ENCODE results near the gene JAK1. TPM values are rescaled to one million over a fixed set of nuclear protein-coding genes. Genes with fewer than 3 reads are reported as not detected.
A peak's percentile ranks its signal among the peaks of the same experiment; 100 is the strongest.

Gene JAK1
- total and polyA plus RNA-seq, 2 experiments from 2014 or later, result 90.8 to 124 TPM

- no peak overlapping the region for H2AFZ ChIP-seq
- TF ChIP-seq EZH2phosphoT487 (IDR thresholded peaks at IDR 0.05; ENCODE audit: insufficient read depth, low read depth) (no peak), EZH2 (IDR thresholded peaks at IDR 0.05; ENCODE audit: insufficient read depth, poor library complexity, severe bottlenecking) (no peak)
- in situ Hi-C loops (cut with MboI), result no loop called here
- no peak for DNase-seq
- H3K9me3 ChIP-seq (ENCODE audit: low read depth), result no peaks in the 10 kb centered on the region
- 83 to 88% methylated on average over 3 of the region's 3 CpGs for WGBS, 2 experiments (ENCODE audit: low coverage in 1 of 2, low lambda C conversion rate in 2 of 2, missing lambda C conversion rate in 2 of 2)
- no peak overlapping the region for H3K27ac ChIP-seq
- H3K27me3 ChIP-seq (replicated peaks; ENCODE audit: insufficient read depth), result no peaks in the 10 kb centered on the region
- H3K9me2 ChIP-seq (ENCODE audit: insufficient read depth), result no peaks in the 10 kb centered on the region
- H3K9ac ChIP-seq, result no peak overlapping the region
- H3K4me2 ChIP-seq (ENCODE audit: unreplicated experiment), result no peak overlapping the region
- peaks cover 12% of the 10 kb centered on the region for H3F3A ChIP-seq (ENCODE audit: insufficient read depth)
- peaks cover 15% of the 10 kb centered on the region for H3K4me1 ChIP-seq (ENCODE audit: insufficient read depth)
- H3K36me3 ChIP-seq (ENCODE audit: low read depth), result no peaks in the 10 kb centered on the region
- H4K20me1 ChIP-seq (ENCODE audit: insufficient read depth), result no peaks in the 10 kb centered on the region
- H3K79me2 ChIP-seq (ENCODE audit: insufficient read depth), result peaks cover 100% of the 10 kb centered on the region
- H3K4me3 ChIP-seq, result no peak overlapping the region
These were observed 26.3 kb downstream of the JAK1 start for GRCh38 chr1:64940025-64940424.

DNA sequence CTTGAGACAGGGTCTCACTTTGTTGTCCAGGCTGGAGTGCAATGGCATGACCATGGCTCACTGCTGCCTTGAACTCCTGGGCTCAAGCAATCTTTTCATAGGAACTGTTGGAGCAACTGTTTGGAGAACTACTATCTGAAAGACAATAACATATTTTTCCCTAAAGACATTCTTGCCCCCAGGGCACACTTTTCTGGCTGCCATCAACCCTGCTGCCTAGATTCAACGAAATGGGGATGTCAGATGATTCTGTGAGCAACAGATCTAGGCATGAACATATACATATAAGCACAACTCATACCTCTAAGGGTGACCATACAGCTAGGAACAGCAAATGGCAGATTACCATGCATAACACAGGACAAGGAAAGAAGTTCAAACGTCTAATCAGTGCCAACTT, 27.4 kb downstream of the JAK1 start:
- WGBS, 2 experiments (ENCODE audit: low coverage in 1 of 2, low lambda C conversion rate in 2 of 2, missing lambda C conversion rate in 2 of 2), result 95 to 98% methylated on average over 2 of the region's 2 CpGs
- no peaks in the 10 kb centered on the region for H4K20me1 ChIP-seq (ENCODE audit: insufficient read depth)
- no peak overlapping the region for H3K27ac ChIP-seq
- H3K9me3 ChIP-seq (ENCODE audit: low read depth), result no peaks in the 10 kb centered on the region
- in situ Hi-C loops (cut with MboI), result no loop called here
- H3K27me3 ChIP-seq (replicated peaks; ENCODE audit: insufficient read depth), result no peaks in the 10 kb centered on the region
- no peak overlapping the region for H3K4me2 ChIP-seq (ENCODE audit: unreplicated experiment)
- H3K79me2 ChIP-seq (ENCODE audit: insufficient read depth), result peaks cover 95% of the 10 kb centered on the region
- H3K4me1 ChIP-seq (ENCODE audit: insufficient read depth), result peaks cover 25% of the 10 kb centered on the region
- H3K9me2 ChIP-seq (ENCODE audit: insufficient read depth), result no peaks in the 10 kb centered on the region
- H3F3A ChIP-seq (ENCODE audit: insufficient read depth), result peaks cover 21% of the 10 kb centered on the region
- no peak overlapping the region for H2AFZ ChIP-seq
- H3K9ac ChIP-seq, result no peak overlapping the region
- TF ChIP-seq EZH2phosphoT487 (IDR thresholded peaks at IDR 0.05; ENCODE audit: insufficient read depth, low read depth) (no peak), EZH2 (IDR thresholded peaks at IDR 0.05; ENCODE audit: insufficient read depth, poor library complexity, severe bottlenecking) (no peak)
- DNase-seq, result no peak
- H3K4me3 ChIP-seq, result no peak overlapping the region
- no peaks in the 10 kb centered on the region for H3K36me3 ChIP-seq (ENCODE audit: low read depth)

DNA sequence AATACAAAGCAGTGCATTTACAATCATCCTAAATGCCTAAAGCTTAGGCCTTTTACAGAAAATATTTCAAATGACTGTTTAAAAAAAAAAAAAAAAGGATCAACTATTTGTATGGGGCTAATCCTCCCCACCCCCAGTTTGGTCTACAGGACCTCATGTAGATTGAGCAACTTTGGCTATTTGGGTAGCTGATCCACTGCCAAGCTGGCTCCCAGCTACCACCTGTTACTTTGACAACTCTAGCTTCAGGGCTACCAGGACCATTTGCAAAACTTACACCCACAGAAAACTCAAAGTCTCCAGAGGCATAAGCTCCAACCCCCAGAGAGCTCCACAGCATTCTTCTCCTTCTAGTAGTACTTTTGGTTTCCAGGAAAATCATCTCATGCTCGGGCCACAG, 29.4 kb downstream of the JAK1 start:
- no peak overlapping the region for H3K4me3 ChIP-seq
- DNase-seq, result peak; percentile 24
- no peak overlapping the region for H3K4me2 ChIP-seq (ENCODE audit: unreplicated experiment)
- WGBS, 2 experiments (ENCODE audit: low coverage in 1 of 2, low lambda C conversion rate in 2 of 2, missing lambda C conversion rate in 2 of 2), result 88 to 97% methylated on average over 1 of the region's 1 CpG
- no peak for TF ChIP-seq EZH2phosphoT487 (IDR thresholded peaks at IDR 0.05; ENCODE audit: insufficient read depth, low read depth)
- no peak for TF ChIP-seq EZH2 (IDR thresholded peaks at IDR 0.05; ENCODE audit: insufficient read depth, poor library complexity, severe bottlenecking)
- H3K9me2 ChIP-seq (ENCODE audit: insufficient read depth), result no peaks in the 10 kb centered on the region
- H3K4me1 ChIP-seq (ENCODE audit: insufficient read depth), result peaks cover 26% of the 10 kb centered on the region
- H4K20me1 ChIP-seq (ENCODE audit: insufficient read depth), result no peaks in the 10 kb centered on the region
- no peak overlapping the region for H3K9ac ChIP-seq
- no peaks in the 10 kb centered on the region for H3K9me3 ChIP-seq (ENCODE audit: low read depth)
- peaks cover 37% of the 10 kb centered on the region for H3F3A ChIP-seq (ENCODE audit: insufficient read depth)
- H2AFZ ChIP-seq, result no peak overlapping the region
- no peaks in the 10 kb centered on the region for H3K36me3 ChIP-seq (ENCODE audit: low read depth)
- H3K27ac ChIP-seq, result no peak overlapping the region
- H3K27me3 ChIP-seq (replicated peaks; ENCODE audit: insufficient read depth), result no peaks in the 10 kb centered on the region
- in situ Hi-C loops (cut with MboI), result no loop called here
- H3K79me2 ChIP-seq (ENCODE audit: insufficient read depth), result peaks cover 84% of the 10 kb centered on the region

DNA sequence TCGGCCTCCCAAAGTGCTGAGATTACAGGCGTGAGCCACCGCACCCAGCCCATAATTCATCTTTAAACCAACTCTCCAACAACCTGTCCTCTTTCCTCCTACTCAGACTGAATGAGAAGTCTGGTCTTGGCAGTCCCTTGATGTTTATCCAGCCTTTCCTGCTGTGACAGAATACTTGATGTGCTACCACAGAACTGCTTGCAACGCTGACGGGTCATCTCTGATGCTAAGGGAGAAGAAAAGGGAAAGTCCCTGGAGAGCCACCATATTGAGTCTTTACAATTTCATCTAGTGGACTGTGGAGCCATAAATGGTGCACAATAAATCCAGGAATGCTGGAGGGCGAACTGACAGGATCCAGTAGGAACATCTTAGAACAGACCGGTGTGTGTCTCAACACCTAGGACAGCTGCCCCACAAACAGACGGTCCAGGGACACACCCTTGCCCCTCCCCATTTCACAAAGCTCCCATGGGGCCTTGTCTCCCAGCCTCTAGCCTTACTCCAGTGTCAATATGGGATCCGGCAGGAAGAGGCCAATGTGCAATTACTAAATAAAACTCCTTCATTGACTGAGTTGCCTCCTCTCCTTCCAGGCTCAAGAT, 30.7 kb downstream of the JAK1 start:
- Histone ChIP-seq H3K4me2 (ENCODE audit: unreplicated experiment) (no peak overlapping the region), H3K79me2 (ENCODE audit: insufficient read depth) (peaks cover 84% of the 10 kb centered on the region), H4K20me1 (ENCODE audit: insufficient read depth) (no peaks in the 10 kb centered on the region), H3K27ac (no peak overlapping the region), H3K4me3 (no peak overlapping the region), H3K9me2 (ENCODE audit: insufficient read depth) (no peaks in the 10 kb centered on the region), H3K27me3 (replicated peaks; ENCODE audit: insufficient read depth) (no peaks in the 10 kb centered on the region), H3F3A (ENCODE audit: insufficient read depth) (peaks cover 45% of the 10 kb centered on the region), H3K36me3 (ENCODE audit: low read depth) (no peaks in the 10 kb centered on the region), H3K4me1 (ENCODE audit: insufficient read depth) (peaks cover 26% of the 10 kb centered on the region), H2AFZ (no peak overlapping the region), H3K9me3 (ENCODE audit: low read depth) (no peaks in the 10 kb centered on the region), H3K9ac (no peak overlapping the region)
- in situ Hi-C loops (cut with MboI), result no loop called here
- no peak for DNase-seq
- TF ChIP-seq EZH2phosphoT487 (IDR thresholded peaks at IDR 0.05; ENCODE audit: insufficient read depth, low read depth) (no peak), EZH2 (IDR thresholded peaks at IDR 0.05; ENCODE audit: insufficient read depth, poor library complexity, severe bottlenecking) (no peak)
- 88 to 93% methylated on average over 9 of the region's 9 CpGs for WGBS, 2 experiments (ENCODE audit: low coverage in 1 of 2, low lambda C conversion rate in 2 of 2, missing lambda C conversion rate in 2 of 2)

Measured in GM23248 (cell line).